CD4-positive, alpha-beta T cell (primary cell): ENCODE results near the gene LGR6. TPM values are rescaled to one million over a fixed set of nuclear protein-coding genes. Genes with fewer than 3 reads are reported as not detected.

Experiments
- ATAC-seq: fragments of 200-7000 bp; cut with Tn5 transposase; one replicate; pipeline ENCODE4 v1.10.0; 2022; ENCODE audit warnings: mild to moderate bottlenecking; ENCODE audit not compliant: poor library complexity
- CTCF ChIA-PET: fragments of 350-600 bp; sonication (Branson Sonifier 250); formaldehyde crosslinking; loops from one replicate; lab custom pipeline; 2021; ENCODE audit warnings: antibody characterized with exemption, inconsistent platforms; lab: Charles Lee
- POLR2A ChIA-PET: fragments of 350-600 bp; sonication (Branson Sonifier 250); formaldehyde crosslinking; loops from one replicate; lab custom pipeline; 2021; ENCODE audit warnings: antibody characterized with exemption, inconsistent platforms; lab: Charles Lee
- DNase-seq, 14 experiments: peaks; one replicate each; pipeline ENCODE4 v3.0.0-alpha.2; 2013 to 2020; ENCODE audit warnings: mixed read lengths in 2 of 14
- H3K27ac ChIP-seq, 2 donors: one replicate each; pipeline versions ENCODE4 v1.5.1 to v1.7.0; 2013; ENCODE audit warnings: low read length in 2 of 2, low read depth in 1 of 2, mild to moderate bottlenecking in 1 of 2
- H3K27me3 ChIP-seq, 2 experiments: 1 replicate in 1 of 2; 2 replicates in 1 of 2; pipeline versions ENCODE4 v1.6.1 to v1.7.0; 2013; ENCODE audit warnings: low read length in 2 of 2, control low read depth in 1 of 2, mild to moderate bottlenecking in 1 of 2, moderate library complexity in 1 of 2; ENCODE audit not compliant: insufficient read depth in 2 of 2, control insufficient read depth in 1 of 2
- H3K36me3 ChIP-seq: one replicate; pipeline ENCODE4 v1.6.1; 2013; ENCODE audit warnings: low read length, control low read depth; ENCODE audit not compliant: insufficient read depth
- H3K4me1 ChIP-seq: one replicate; pipeline ENCODE4 v1.6.1; 2013; ENCODE audit warnings: low read length, control low read depth; ENCODE audit not compliant: insufficient read depth
- H3K4me3 ChIP-seq: one replicate; pipeline ENCODE4 v1.5.1; 2013; ENCODE audit warnings: mild to moderate bottlenecking, low read length, moderate library complexity
- H3K9me3 ChIP-seq, 2 experiments: 1 replicate in 1 of 2; 2 replicates in 1 of 2; pipeline versions ENCODE4 v1.6.1 to v1.7.0; 2013; ENCODE audit warnings: low read length in 2 of 2, mild to moderate bottlenecking in 2 of 2, control low read depth in 1 of 2, moderate library complexity in 1 of 2; ENCODE audit not compliant: control insufficient read depth in 1 of 2, insufficient read depth in 1 of 2
- H3K27ac Mint-ChIP-seq: one replicate; pipeline ENCODE4 v1.8.0; 2020; ENCODE audit warnings: mixed read lengths
- H3K27me3 Mint-ChIP-seq: one replicate; pipeline ENCODE4 v1.8.0; 2021; ENCODE audit warnings: mixed read lengths
- H3K36me3 Mint-ChIP-seq: one replicate; pipeline ENCODE4 v1.8.0; 2021; ENCODE audit warnings: low read depth, mixed read lengths
- H3K4me1 Mint-ChIP-seq: one replicate; pipeline ENCODE4 v1.8.0; 2021; ENCODE audit warnings: low read depth, mixed read lengths
- H3K4me3 Mint-ChIP-seq: one replicate; pipeline ENCODE4 v1.8.0; 2020; ENCODE audit warnings: mild to moderate bottlenecking, mixed read lengths
- H3K9me3 Mint-ChIP-seq: one replicate; pipeline ENCODE4 v1.8.0; 2020; ENCODE audit warnings: mixed read lengths
- CTCF ChIP-seq: fragments of 200-600 bp; IDR thresholded peaks from one replicate; pipeline ENCODE4 v1.8.0; 2022; ENCODE audit warnings: antibody characterized with exemption, mild to moderate bottlenecking
- intact Hi-C, 2 experiments: fragments of 100-400 bp; cut with DNase I in 1 of 2; cut with micrococcal nuclease in 1 of 2; formaldehyde crosslinking; loops; one replicate each; pipeline versions ENCODE4 v1.15.1 to v1.9.0; 2023 to 2025; cut with DNase I, micrococcal nuclease
- total RNA-seq, 174 experiments: library from RNA in 2 of 174; stranded (reverse) in 2 of 174; gene quantifications; one replicate each; pipeline ENCODE4 v1.2.3 and lab custom pipeline; 2021 to 2026

The LGR6 gene
- total RNA-seq, 2 experiments from 2014 or later = 0.19 to 0.45 TPM

GRCh38 chr1:202233804-202234203, 40.2 kb downstream of the LGR6 start:
- H3K9me3 Mint-ChIP-seq = no peaks in the 10 kb centered on the region

GRCh38 chr1:202234331-202235002, 40.9 kb downstream of the LGR6 start:
- no peak overlapping the region for H3K27ac Mint-ChIP-seq

More at GRCh38 chr1:202233804-202234203, 40.2 kb downstream of the LGR6 start:
- Histone ChIP-seq H3K27ac (no peak overlapping the region), H3K4me1 (no peaks in the 10 kb centered on the region), H3K36me3 (no peaks in the 10 kb centered on the region), H3K9me3 (no peaks in the 10 kb centered on the region), H3K27me3 (peaks cover 9 to 15% of the 10 kb centered on the region in 2 experiments), H3K4me3 (no peak overlapping the region)
- Mint-ChIP-seq H3K27me3 (peaks cover 21% of the 10 kb centered on the region), H3K36me3 (no peaks in the 10 kb centered on the region), H3K4me1 (no peaks in the 10 kb centered on the region), H3K4me3 (no peak overlapping the region), H3K27ac (no peak overlapping the region)
- DNase-seq (no peak), ATAC-seq (no peak)
- intact Hi-C loops = no loop called here
- no peak for TF ChIP-seq CTCF
- CTCF ChIA-PET = no interaction called here
- POLR2A ChIA-PET = no interaction called here

GRCh38 chr1:202235003-202235660, 41.5 kb downstream of the LGR6 start:
- peaks cover 21% of the 10 kb centered on the region for H3K27me3 Mint-ChIP-seq
- Histone ChIP-seq H3K36me3 (no peaks in the 10 kb centered on the region), H3K27ac (no peak overlapping the region), H3K4me3 (no peak overlapping the region), H3K4me1 (no peaks in the 10 kb centered on the region), H3K27me3 (peaks cover 9 to 15% of the 10 kb centered on the region in 2 experiments), H3K9me3 (no peaks in the 10 kb centered on the region)
- ChIA-PET POLR2A (no interaction called here), CTCF (no interaction called here)
- no peak overlapping the region for H3K27ac Mint-ChIP-seq
- intact Hi-C loops = no loop called here
- no peak for TF ChIP-seq CTCF
- no peak for ATAC-seq
- H3K4me1 Mint-ChIP-seq = no peaks in the 10 kb centered on the region
- H3K36me3 Mint-ChIP-seq = no peaks in the 10 kb centered on the region
- H3K9me3 Mint-ChIP-seq = no peaks in the 10 kb centered on the region
- no peak for DNase-seq
- H3K4me3 Mint-ChIP-seq = no peak overlapping the region

More at GRCh38 chr1:202234331-202235002, 40.9 kb downstream of the LGR6 start:
- Histone ChIP-seq H3K9me3 (no peaks in the 10 kb centered on the region), H3K27me3 (peaks cover 9 to 15% of the 10 kb centered on the region in 2 experiments), H3K36me3 (no peaks in the 10 kb centered on the region), H3K4me1 (no peaks in the 10 kb centered on the region), H3K27ac (no peak overlapping the region), H3K4me3 (no peak overlapping the region)
- intact Hi-C loops = no loop called here
- Mint-ChIP-seq H3K4me1 (no peaks in the 10 kb centered on the region), H3K4me3 (no peak overlapping the region), H3K27me3 (peaks cover 21% of the 10 kb centered on the region), H3K36me3 (no peaks in the 10 kb centered on the region), H3K9me3 (no peaks in the 10 kb centered on the region)
- ATAC-seq (no peak), DNase-seq (no peak)
- TF ChIP-seq CTCF = no peak
- POLR2A ChIA-PET = no interaction called here
- CTCF ChIA-PET = no interaction called here
